Skin epidermis (tissue), 12 donors: ENCODE data around the gene TFAP2D.

ENCODE experiments used
- H3K27ac ChIP-seq, 21 experiments: fragments of 200-600 bp; sonication (generic) in 11 of 21; one replicate each; pipeline ENCODE4 v1.5.0; 2020; ENCODE audit warnings: mild to moderate bottlenecking in 3 of 21, inconsistent platforms in 2 of 21, moderate library complexity in 2 of 21
- H3K4me3 ChIP-seq, 7 experiments: fragments of 200-600 bp; sonication (generic) in 2 of 7; one replicate each; pipeline ENCODE4 v1.5.0; 2020; ENCODE audit warnings: inconsistent platforms in 2 of 7, mild to moderate bottlenecking in 2 of 7, moderate library complexity in 1 of 7

TFAP2D gene

DNA sequence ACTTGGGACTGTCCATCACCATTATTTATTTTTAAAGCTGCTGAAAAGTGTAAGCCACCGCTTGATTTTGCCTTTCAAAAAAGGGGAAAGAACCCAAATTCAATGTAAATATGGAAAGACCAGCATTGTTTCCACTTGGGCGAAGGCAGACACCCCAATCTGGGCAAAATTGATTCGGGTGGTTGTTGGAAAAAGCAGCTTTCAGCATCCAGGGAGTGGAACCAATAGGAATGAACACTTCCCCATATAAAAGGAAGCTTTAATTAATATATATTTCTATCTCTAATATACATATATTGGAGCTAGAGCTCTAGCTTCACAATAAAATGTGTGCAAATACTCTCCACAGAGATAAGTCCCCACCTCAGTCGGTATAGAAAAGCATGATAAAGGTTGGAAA is at the start of gene TFAP2D:
TFAP2D (plus strand) TSS at position 301 of the 400 bp plus-strand sequence. CDS start 530 bp downstream, outside the sequence.
- Histone ChIP-seq H3K4me3 (no peak within 1 kb of the TSS), H3K27ac (no peak within 1 kb of the TSS)

DNA sequence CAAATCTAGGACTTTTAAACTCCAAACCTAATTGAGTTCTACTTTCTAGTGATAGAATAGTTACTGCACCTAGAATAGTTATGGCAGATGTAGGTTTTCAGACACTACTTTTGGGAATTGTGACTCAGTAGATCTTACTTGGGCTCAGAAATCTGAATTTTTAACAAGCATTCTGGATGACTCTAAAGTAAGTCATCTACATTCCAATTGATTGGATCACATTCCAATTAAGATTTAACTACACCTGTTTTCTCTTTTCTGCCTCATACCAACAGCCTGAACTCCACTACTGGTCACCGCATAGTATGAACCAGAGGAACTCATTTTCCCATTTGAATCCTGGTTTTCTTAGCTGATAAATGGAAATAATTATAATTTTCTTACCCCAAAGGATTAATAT is 49.5 kb upstream of the TFAP2D start:
- Histone ChIP-seq H3K27ac (no peak overlapping the region), H3K4me3 (no peak overlapping the region)

DNA sequence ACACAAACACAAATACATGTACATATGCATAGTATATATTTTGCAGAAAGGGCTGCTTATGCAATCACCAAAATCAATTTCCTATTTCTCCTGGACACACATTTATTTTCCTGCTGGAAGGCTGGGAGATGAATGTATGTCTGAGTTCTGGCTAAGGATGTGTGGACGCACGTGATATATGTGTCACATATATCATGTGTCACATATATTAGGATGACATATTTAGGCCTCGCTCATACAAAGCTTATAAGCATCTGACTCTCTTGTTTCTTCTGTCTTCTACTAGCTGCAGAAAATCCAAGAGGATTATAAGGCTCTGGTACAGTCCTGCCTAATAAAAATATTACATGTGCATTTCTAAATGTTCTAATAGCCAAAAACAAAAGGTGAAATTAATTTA is 47.2 kb upstream of the TFAP2D start:
- Histone ChIP-seq H3K27ac (no peak overlapping the region), H3K4me3 (no peak overlapping the region)

DNA sequence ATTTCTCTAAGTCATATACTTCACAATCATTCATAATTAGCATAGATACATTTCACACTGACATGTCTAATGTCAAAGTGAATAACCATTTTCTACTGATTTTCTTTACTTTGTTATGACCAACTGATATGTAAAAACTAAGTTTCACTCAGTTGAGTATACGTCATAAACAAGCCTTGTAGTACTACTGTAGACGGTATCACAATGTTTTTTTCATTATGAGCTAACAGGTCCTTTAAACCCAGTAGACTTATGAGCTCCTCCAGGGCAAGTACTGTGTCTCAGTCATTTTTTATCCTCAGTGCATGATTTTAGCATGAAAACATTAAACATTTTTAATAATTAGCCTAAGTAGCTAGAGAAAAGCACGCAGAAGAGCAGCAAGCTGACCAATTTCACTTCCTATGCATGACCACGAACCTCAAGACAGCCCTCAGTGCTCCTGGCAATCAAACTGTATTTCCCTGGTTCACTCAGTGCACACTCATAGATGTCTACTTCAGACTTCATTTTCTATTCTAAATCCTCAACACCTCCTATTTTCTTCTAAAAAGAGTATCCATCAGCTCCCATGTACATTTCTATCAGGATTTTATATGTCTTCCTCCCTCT is 32.0 kb upstream of the TFAP2D start:
- H3K27ac ChIP-seq = no peak overlapping the region

DNA sequence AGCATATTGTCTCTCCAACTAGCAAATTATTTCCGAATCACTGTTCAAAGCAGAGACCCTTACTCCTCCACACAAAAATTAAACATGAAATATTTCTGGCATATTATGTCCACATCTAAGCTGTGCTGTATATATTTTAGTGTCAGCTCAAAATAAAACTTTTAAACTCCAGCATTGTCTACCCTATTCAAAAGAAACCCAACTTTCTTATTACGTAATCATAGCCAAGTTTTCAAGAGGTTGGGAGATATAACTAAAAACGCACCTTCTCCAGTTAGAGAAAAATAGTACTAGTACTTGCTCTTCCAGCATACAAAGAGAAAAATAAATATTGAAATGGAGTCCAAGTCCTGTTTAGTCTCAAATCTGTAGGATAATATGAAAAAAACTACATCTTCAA is 24.1 kb upstream of the TFAP2D start:
- Histone ChIP-seq H3K4me3 (no peak overlapping the region), H3K27ac (no peak overlapping the region)

More for the DNA sequence above, 32.0 kb upstream of the TFAP2D start:
- H3K4me3 ChIP-seq = no peak overlapping the region

DNA sequence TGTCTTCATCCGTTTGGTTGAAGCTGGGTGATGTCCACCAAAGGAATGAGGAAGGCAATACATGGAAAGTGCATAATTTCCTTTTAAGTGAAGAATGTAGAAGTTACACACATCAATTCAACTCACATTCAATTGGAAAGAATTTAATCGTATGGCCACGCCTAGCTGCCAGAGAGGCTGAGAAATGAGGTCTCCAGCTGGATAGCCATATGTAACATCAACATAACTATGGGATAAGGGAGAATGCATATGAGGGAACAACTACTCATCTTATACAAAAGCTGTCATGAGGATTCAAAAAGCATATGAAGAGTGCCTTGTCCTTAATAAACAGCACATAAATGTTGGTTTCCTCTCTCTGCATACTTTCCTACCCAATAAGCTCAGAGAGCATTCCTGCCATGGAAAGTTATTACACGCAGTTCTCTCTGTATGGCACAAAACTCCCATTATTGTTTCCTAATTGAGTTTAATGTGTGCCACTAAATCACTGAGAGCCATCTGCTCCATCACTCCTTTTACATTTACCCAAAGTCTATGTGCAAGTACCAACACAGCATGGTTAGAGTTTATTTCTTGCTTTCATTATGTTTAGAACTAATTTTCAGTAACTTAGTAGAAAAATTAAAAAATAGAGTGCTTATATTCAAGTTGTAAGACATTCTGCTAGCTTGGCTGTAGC is 21.4 kb upstream of the TFAP2D start:
- Histone ChIP-seq H3K4me3 (no peak overlapping the region), H3K27ac (no peak overlapping the region)

DNA sequence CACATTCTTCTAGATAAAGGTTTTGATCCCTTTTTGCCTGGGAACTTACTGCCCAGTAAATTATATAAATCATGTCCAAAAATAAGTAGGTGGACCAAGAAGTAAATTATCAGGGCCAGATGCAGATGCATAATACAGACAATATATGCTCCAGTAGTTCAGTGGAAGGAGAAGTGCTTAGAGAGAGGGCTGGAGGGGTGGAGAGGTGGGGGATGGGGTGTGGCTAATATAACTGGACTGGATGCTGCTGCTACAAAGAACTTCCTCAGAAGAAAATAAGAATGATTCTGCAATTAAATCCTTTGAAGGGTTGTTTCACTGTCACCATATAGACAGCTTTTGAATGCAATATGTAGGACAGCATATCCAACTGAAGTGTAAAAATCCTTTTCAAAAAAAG is 14.8 kb upstream of the TFAP2D start:
- Histone ChIP-seq H3K4me3 (no peak overlapping the region), H3K27ac (no peak overlapping the region)

DNA sequence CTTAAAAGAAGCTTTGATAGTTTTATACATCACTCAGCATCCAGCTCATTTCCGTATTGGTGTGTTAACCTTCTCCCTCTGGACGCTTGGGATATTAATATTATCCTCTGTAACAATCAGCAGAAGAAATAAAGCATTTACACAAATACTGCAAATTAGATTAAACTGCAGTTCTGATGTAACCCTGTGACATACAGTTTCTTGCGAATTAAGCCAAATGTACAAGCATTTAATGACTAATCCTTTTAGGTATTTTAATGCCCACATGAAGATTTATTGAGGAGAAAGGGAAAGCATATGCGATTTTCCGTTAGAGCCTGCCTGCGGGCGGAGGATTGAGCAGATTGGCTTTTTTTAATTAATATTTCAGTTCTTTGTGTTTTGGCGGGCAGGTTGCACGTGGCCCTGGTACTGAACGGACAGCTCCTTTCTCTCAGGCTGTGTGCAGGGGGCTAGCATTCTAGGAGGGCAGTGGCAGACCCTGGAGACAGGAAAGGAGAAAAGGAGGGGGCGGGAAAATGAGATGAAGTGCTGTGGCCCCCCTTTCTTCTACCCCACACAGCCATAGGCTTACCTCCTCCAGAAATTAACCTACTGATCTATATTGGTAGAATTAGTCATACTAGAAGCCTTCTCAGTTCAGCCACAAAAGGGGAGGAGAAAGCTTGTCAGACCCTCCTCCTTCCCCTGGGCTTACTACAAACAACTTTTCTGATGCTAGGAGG is 14.1 kb upstream of the TFAP2D start:
- H3K4me3 ChIP-seq = no peak overlapping the region
- no peak overlapping the region for H3K27ac ChIP-seq

DNA sequence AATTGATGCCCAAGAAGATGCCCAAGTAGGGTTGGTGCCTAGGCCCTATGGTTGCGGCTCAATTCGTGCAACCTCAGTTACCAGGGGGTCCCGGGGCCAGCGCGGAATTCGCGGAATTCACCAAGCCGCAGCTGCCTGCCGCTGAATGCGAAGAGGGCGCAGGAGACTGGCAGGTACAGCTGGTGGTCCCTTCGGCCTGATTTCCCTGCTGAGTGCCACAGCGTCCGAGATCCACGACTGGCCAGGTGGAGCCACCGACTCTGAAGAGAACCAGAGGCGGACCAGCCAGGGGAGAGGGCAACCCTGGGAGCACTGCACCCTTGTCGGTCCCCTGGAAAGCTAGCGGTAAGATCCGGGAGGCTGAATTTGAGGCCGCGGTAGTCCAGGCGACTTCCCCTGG is 6.8 kb upstream of the TFAP2D start:
- no peak overlapping the region for H3K27ac ChIP-seq
- H3K4me3 ChIP-seq = no peak overlapping the region

DNA sequence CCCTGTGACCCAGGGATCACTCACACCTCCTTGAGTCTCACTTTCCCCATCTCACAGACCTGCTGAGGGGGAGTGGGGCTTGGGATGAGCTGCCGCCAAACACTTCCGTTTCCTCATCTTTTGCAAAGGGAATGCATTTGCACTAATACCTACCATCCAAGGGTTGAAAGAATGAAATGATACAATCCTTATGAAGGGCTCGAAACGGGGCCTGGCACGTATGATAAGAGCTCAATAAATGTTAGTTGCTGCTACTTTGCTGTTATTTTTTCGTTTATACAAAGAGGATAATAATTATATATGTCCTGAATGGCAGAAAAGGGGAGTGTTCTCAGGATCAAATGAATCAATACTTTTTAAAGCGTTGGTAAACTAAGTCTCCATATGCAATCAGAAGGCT is 6.1 kb upstream of the TFAP2D start:
- no peak overlapping the region for H3K4me3 ChIP-seq
- H3K27ac ChIP-seq = no peak overlapping the region

DNA sequence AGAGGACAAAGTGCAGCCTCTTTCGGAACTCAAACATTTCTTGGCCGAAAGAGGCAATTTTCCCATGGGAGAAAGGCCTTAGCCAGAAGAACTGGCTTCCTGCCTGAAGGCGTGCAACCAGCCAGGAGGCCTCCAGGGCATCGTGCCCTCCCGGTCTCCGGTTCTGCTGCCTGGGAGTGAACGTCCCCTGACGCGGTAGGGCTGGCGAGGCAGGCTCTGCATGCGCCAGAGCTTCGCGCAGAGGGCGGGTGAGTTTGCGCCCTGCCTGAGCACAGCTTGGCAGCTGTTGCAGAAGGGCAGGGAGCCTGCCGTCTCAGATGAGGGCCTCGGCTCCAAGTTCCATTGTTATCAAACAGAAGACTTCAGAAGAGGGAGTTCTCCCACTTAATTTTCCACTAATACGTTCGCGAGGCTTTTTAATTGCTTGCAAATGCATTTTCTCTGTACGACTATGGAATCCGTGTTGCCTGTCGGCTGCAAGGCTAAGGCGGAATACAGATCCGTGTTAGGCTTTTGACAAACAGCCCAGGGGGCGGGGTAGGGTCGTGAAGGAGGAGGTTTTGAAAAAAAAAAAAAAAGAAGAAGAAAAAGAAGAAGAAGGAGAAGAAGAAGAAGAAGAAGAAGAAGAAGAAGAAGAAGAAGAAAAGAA is 5.5 kb upstream of the TFAP2D start:
- Histone ChIP-seq H3K4me3 (no peak overlapping the region), H3K27ac (no peak overlapping the region)

DNA sequence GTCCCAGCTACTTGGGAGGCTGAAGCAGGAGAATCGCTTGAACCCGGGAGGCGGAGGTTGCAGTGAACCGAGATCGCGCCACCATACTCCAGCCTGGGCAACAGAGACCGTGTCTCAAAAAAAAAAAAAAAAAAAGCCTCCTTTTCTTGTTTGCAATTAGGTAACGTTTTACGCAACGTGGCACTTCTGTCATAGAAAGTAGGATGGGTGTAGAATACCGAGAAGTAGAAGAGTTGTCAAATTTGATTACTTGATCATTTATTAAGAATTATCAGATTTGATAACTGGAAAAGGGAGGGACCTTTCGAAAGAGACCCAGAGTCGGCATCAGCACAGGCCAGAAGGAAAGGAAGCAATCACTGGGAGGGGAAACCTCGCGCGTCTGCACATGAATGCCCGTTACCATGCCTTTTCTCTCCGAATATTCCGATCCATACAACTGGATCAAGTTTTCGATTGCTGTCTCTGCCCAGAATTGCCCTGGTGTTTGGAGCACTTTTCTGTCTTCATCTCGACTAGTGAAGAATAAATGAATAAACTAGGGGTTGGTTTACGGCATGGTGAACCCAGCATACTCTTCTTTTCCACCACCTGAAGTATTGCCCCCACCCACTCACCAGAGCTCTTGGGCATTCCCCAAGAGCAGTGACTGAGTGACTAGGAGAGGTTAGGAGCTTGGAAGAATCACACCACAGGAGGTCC is 4.5 kb upstream of the TFAP2D start:
- no peak overlapping the region for H3K27ac ChIP-seq

DNA sequence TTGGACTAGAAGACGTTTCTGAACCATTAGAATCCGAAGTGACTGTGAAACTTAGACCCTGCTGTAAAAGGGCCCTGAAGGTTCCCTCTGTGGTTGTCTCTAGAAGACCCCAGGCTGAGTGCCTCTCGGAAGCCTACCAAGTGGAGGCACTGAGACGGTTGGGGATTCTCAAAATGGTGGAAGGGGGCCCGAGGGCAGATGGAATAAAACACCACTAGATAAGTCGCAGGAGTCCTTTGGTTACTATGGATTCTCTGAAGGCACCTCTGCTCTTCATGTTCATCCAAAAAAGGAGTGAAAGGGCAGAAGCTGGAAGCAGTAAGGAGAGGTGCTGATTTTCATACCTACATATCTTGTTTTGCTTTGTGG is 4.0 kb upstream of the TFAP2D start:
- no peak overlapping the region for H3K27ac ChIP-seq
- H3K4me3 ChIP-seq = no peak overlapping the region

More for the DNA sequence above, 4.5 kb upstream of the TFAP2D start:
- H3K4me3 ChIP-seq = no peak overlapping the region

DNA sequence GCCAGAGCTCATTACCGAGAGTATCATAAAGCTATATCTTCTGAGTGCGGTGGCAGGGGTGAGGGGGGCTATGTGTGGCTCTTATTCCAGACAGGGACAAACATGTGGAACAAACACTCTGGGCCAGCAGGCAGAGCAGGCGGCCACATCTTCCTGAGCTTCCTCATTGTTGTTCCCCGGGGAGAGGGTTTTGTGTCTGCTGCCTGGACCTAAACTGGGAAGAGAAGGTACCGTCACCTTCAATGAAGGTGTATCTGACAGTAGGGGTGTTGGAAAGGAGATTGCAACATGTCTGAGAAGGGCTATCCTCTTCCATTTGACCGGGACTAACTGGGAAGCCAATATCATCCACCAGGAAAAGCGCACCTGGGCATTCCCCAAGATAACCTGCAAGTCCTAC is 1.6 kb upstream of the TFAP2D start:
- H3K27ac ChIP-seq = no peak overlapping the region
- no peak overlapping the region for H3K4me3 ChIP-seq

DNA sequence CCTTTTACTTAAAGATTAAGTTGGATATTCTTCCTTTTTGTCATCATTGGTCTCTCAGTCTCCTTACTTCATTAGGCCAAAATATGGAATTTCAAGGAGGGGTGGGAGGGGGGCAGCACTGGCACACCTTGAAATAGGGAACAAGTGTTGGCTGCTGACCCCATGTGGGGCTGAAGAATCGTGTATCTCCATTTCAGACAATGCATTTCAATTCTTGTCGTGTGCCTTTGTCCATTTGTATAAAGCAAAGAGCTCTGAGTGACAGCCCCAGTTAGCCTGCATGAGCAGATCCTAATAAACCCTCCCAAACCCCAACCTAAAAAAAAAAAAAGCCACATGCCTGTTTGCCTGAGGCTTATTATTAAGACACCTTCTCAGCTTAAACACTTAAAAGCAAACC is 1.0 kb upstream of the TFAP2D start:
- no peak overlapping the region for H3K27ac ChIP-seq
- H3K4me3 ChIP-seq = no peak overlapping the region

DNA sequence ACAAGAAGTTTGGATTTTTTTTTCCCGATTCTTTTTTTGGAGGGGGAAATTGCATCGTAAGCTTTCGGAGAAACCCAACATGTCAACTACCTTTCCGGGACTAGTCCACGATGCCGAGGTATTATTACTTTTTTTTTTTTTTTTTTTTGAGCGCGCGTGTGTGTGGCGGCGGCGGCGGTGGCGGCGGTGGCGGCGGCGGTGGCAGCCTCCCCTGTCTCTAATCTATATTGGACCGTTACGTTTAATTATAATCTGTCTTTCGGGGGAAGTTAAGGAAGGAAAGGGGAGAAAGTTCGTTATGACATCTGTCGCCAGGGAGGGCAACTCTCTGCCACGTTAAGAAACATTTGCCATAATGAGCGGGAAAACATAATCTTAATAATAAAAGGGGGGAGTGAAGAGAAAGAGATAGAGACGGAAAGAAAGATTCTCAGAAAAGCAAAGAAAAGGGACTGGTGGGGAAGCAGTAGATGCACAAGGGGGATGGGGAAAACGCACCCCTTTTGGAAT is 706 bp downstream of the TFAP2D start:
- H3K4me3 ChIP-seq = no peak overlapping the region
- H3K27ac ChIP-seq = no peak overlapping the region

DNA sequence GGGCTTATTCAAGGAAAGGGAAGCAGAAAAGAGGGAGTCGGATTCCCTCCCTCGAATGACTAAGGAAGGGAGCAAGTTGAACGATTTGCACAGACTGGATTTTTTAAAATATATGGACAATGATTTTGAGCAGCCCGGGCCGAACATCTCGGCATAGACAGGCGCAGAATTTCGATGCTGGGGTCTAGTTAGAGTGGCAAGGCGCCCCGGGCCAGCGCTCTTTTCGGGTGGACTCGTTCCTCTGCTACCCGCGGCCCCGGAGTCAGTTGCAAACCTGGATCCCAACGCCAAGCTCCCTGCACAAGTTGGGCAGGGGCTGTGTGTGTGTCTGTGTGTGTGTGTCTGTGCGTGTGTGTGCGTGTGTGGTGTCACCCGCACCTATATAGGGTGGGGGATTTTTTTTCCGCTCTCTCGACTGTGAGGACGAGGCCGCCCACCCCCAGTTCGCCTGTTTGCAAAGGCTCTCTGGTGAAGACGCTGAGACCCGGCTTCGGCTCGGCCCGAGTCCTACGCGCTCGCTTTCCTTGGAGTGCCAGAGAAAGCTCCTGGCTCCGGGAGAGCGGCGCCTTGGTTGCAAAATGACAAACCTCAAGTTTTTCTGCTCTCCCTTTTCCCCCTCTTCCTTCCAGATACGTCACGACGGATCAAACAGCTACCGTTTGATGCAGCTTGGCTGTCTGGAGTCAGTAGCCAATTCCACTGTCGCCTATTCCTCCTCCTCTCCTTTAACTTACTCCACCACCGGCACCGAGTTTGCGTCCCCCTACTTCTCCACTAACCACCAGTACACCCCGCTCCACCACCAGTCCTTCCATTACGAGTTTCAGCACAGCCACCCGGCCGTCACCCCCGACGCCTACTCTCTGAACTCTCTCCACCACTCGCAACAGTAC is 1.4 kb downstream of the TFAP2D start:
- Histone ChIP-seq H3K27ac (no peak overlapping the region), H3K4me3 (no peak overlapping the region)

DNA sequence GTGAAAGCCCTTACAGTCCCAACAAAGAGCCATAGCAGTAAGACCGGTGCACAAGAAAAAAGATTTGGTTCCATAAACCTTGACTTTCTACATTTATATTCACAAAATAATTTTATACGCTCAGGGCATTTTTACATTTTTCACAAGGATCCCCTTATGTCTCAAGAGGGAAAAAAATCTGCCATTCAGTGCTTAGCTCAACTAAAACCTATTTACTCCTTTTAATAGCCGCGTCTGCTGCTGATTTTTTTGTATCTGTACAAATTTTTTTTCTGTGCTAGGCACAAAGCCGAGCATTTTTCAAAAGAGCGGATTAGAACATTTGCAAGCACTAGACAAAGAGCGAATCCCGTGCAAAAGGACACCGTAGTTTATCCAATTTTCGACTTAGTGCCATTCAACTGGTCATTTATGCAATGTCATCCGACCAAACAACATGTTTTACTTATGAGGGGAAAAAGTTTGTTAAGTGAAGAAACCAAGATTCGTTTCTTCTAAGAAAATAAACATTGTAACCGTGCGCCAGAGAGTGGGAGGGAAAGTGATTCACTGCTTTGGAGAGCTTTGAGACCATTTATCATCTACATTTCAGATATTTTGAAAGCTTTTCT is 3.7 kb downstream of the TFAP2D start:
- Histone ChIP-seq H3K4me3 (no peak overlapping the region), H3K27ac (no peak overlapping the region)
